GM12864 (cell line): Measurements from ENCODE around the gene HMGCS1.

Experiments
- DNase-seq: peaks from one replicate; pipeline ENCODE4 v3.0.0-alpha.2; 2011; ENCODE audit warnings: low read depth
- H3K4me3 ChIP-seq: 2 replicates; pipeline ENCODE4 v1.5.1; 2011; ENCODE audit warnings: mild to moderate bottlenecking, low read depth, low read length, control low read depth
- CTCF ChIP-seq: IDR thresholded peaks from 2 replicates; pipeline ENCODE4 v1.5.1; 2011; ENCODE audit warnings: low read depth, mild to moderate bottlenecking, moderate library complexity, low read length, control low read depth, inconsistent platforms; ENCODE audit errors: missing control alignments

HMGCS1 gene

GRCh38 chr5:43244823-43245565 is 68.2 kb downstream of the HMGCS1 start:
- peak overlapping the region; percentile 7; the same call in 1 of the 2 replicates for H3K4me3 ChIP-seq
- no peak for DNase-seq

GRCh38 chr5:43243270-43243669 is 69.9 kb downstream of the HMGCS1 start:
- no peak for DNase-seq
- TF ChIP-seq CTCF = no peak
- H3K4me3 ChIP-seq = no peak overlapping the region

More at GRCh38 chr5:43244823-43245565, 68.2 kb downstream of the HMGCS1 start:
- no peak for TF ChIP-seq CTCF

- no peak for TF ChIP-seq CTCF
- DNase-seq = no peak
- no peak overlapping the region for H3K4me3 ChIP-seq
These were observed 71.0 kb downstream of the HMGCS1 start for GRCh38 chr5:43242196-43242595.
